Measurements from ENCODE around the gene NPEPPS. TPM values are rescaled to one million over a fixed set of nuclear protein-coding genes. Genes with fewer than 3 reads are reported as not detected.
A peak's percentile ranks its signal among the peaks of the same experiment; 100 is the strongest.

Gene NPEPPS
- polyA plus RNA-seq, 1 of the 3 experiments (the other 2 are of a cell fraction): 73.2 TPM

DNA sequence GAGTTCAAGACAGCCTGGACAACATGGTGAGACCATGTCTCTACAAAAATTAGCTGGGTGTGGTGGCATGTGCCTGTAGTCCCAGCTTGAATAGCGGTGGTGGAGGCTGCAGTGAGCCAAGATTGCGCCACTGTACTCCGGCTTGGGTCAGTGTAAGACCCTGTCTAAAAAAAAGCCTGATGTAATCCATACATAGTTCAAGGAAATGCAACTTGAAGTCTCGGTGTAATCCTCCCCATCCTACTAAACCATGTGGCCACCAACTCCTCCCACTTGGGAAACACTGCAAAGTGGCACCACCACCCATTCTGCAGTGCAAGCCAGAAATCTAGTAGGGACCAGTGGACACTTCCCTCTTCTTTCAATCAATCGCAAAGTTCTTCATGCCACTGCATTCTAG is 113.4 kb downstream of the NPEPPS start:
- DNase-seq: no peak

GRCh38 chr17:47649153-47649971 is 118.5 kb downstream of the NPEPPS start, which contains the start of gene KPNB1:
TSS of gene KPNB1 (plus strand) at chr17:47649919. CDS start at chr17:47650245, 326 bp downstream.
- ChIA-PET POLR2A (interaction anchor here (0.5 to 1.6 kb wide), 13 partner anchors 10 to 374 kb away, joined by 3 to 8 read pairs (median 4); partner anchors contain the start of genes EFCAB13, OSBPL7 and TBKBP1), CTCF (interaction anchor here (0.7 to 9.4 kb wide), 11 partner anchors 10 to 240 kb away, joined by 3 to 113 read pairs (median 3); partner anchors contain the start of gene TBX21)
- no peak for TF ChIP-seq GATA2 (CRISPR knock-in tag; IDR thresholded peaks at IDR 0.05)
- no peak for TF ChIP-seq FOSL2 (IDR thresholded peaks at IDR 0.05; ENCODE audit: borderline replicate concordance, low read depth)
- peak; percentile 65; the same call in 1 of the 2 replicates for TF ChIP-seq TCF12 (IDR thresholded peaks at IDR 0.05)
- peak; percentile 97 for TF ChIP-seq TAF1 (IDR thresholded peaks at IDR 0.05; ENCODE audit: borderline replicate concordance, low read depth, low read length)
- TF ChIP-seq RCOR1 (IDR thresholded peaks at IDR 0.05; ENCODE audit: low read length): peak; percentile 76
- TF ChIP-seq RFX5 (IDR thresholded peaks at IDR 0.05; ENCODE audit: low read length): peak; percentile 88
- TF ChIP-seq EZH2phosphoT487 (IDR thresholded peaks at IDR 0.05; ENCODE audit: borderline replicate concordance, low read depth): no peak
- TF ChIP-seq MXI1 (IDR thresholded peaks at IDR 0.05; ENCODE audit: low read depth, low read length): peak; percentile 88
- peak; percentile 47 for TF ChIP-seq NFIC (IDR thresholded peaks at IDR 0.05; ENCODE audit: borderline replicate concordance)
- 0 out of 2 replicates have a peak, but pooled peaks have one; percentile 12 for TF ChIP-seq TEAD4 (IDR thresholded peaks at IDR 0.05; ENCODE audit: borderline replicate concordance, insufficient read depth)
- TF ChIP-seq, protein P1, sequence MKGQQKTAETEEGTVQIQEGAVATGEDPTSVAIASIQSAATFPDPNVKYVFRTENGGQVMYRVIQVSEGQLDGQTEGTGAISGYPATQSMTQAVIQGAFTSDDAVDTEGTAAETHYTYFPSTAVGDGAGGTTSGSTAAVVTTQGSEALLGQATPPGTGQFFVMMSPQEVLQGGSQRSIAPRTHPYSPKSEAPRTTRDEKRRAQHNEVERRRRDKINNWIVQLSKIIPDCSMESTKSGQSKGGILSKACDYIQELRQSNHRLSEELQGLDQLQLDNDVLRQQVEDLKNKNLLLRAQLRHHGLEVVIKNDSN (IDR thresholded peaks at IDR 0.05; ENCODE audit: borderline replicate concordance, low read depth): peak; percentile 75
- peak; percentile 69; the same call in 1 of the 2 replicates for TF ChIP-seq YY1 (IDR thresholded peaks at IDR 0.05; ENCODE audit: low read depth)
- TF ChIP-seq, protein P2, sequence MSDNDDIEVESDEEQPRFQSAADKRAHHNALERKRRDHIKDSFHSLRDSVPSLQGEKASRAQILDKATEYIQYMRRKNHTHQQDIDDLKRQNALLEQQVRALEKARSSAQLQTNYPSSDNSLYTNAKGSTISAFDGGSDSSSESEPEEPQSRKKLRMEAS (IDR thresholded peaks at IDR 0.05; ENCODE audit: low read depth): peak; percentile 94
- TF ChIP-seq, protein P3, sequence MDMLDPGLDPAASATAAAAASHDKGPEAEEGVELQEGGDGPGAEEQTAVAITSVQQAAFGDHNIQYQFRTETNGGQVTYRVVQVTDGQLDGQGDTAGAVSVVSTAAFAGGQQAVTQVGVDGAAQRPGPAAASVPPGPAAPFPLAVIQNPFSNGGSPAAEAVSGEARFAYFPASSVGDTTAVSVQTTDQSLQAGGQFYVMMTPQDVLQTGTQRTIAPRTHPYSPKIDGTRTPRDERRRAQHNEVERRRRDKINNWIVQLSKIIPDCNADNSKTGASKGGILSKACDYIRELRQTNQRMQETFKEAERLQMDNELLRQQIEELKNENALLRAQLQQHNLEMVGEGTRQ (IDR thresholded peaks at IDR 0.05; ENCODE audit: borderline replicate concordance, low read depth, low read length): no peak
- TF ChIP-seq, protein P4, sequence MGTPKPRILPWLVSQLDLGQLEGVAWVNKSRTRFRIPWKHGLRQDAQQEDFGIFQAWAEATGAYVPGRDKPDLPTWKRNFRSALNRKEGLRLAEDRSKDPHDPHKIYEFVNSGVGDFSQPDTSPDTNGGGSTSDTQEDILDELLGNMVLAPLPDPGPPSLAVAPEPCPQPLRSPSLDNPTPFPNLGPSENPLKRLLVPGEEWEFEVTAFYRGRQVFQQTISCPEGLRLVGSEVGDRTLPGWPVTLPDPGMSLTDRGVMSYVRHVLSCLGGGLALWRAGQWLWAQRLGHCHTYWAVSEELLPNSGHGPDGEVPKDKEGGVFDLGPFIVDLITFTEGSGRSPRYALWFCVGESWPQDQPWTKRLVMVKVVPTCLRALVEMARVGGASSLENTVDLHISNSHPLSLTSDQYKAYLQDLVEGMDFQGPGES (IDR thresholded peaks at IDR 0.05; ENCODE audit: low read depth, low read length): peak; percentile 89

More for the DNA sequence above, 113.4 kb downstream of the NPEPPS start:
- TF ChIP-seq CHD2 (IDR thresholded peaks at IDR 0.05; ENCODE audit: low read length, partially characterized antibody) (no peak), PBX3 (IDR thresholded peaks at IDR 0.05) (no peak)
- TF ChIP-seq, protein P4 (IDR thresholded peaks at IDR 0.05; ENCODE audit: low read depth, low read length): no peak
- Histone ChIP-seq H3K4me3 (ENCODE audit: low read depth in 2 of 2, low read length in 1 of 2) (no peak overlapping the region), H3K36me3 (replicated peaks in 1 of 2; ENCODE audit: control insufficient read depth in 1 of 2, insufficient read depth in 2 of 2, low read length in 1 of 2) (no peaks in the 10 kb centered on the region), H4K20me1 (ENCODE audit: insufficient read depth) (no peaks in the 10 kb centered on the region), H3K4me2 (no peak overlapping the region), H3K9ac (no peak overlapping the region), H2AFZ (ENCODE audit: low read depth) (no peak overlapping the region), H3K9me3 (no peaks in the 10 kb centered on the region), H3K9me2 (no peaks in the 10 kb centered on the region), H3K79me2 (ENCODE audit: insufficient read depth) (peaks cover 13% of the 10 kb centered on the region; the same call in 1 of the 2 replicates), H3K4me1 (ENCODE audit: control insufficient read depth in 1 of 2, insufficient read depth in 2 of 2, low read depth in 1 of 2, low read length in 1 of 2) (peaks cover 0 to 4% of the 10 kb centered on the region in 2 experiments; a peak in 1 of 4 replicates), H3K27ac (ENCODE audit: low read depth in 2 of 2, low read length in 1 of 2) (no peak overlapping the region), H3F3A (replicated peaks; ENCODE audit: insufficient read depth) (peaks cover 9% of the 10 kb centered on the region), H3K27me3 (ENCODE audit: insufficient read depth) (no peaks in the 10 kb centered on the region)
- ChIA-PET POLR2A (no interaction called here), CTCF (interaction anchor here (1.5 kb wide), 1 partner anchor 28 kb away, joined by 8 read pairs; no protein-coding TSS in a partner anchor)
- 95% methylated on average over 5 of the region's 5 CpGs for WGBS (ENCODE audit: low lambda C conversion rate)

More at GRCh38 chr17:47649153-47649971, 118.5 kb downstream of the NPEPPS start, which contains the start of gene KPNB1:
- Histone ChIP-seq H3F3A (replicated peaks; ENCODE audit: insufficient read depth) (peaks cover 12% of the 10 kb centered on the region), H3K4me3 (ENCODE audit: low read depth in 2 of 2, low read length in 1 of 2) (peak within 1 kb of the TSS; percentile 67 to 80), H3K27ac (ENCODE audit: low read depth in 2 of 2, low read length in 1 of 2) (peak within 1 kb of the TSS; percentile 71 to 89), H2AFZ (ENCODE audit: low read depth) (peak within 1 kb of the TSS; percentile 38), H3K9me2 (no peaks in the 10 kb centered on the region), H3K27me3 (ENCODE audit: insufficient read depth) (no peaks in the 10 kb centered on the region), H3K79me2 (ENCODE audit: insufficient read depth) (peaks cover 51% of the 10 kb centered on the region), H3K9ac (peak within 1 kb of the TSS; percentile 77), H3K4me1 (ENCODE audit: control insufficient read depth in 1 of 2, insufficient read depth in 2 of 2, low read depth in 1 of 2, low read length in 1 of 2) (peaks cover 8 to 18% of the 10 kb centered on the region in 2 experiments), H3K4me2 (peak within 1 kb of the TSS; percentile 87), H4K20me1 (ENCODE audit: insufficient read depth) (peaks cover 31% of the 10 kb centered on the region), H3K9me3 (no peaks in the 10 kb centered on the region), H3K36me3 (replicated peaks in 1 of 2; ENCODE audit: control insufficient read depth in 1 of 2, insufficient read depth in 2 of 2, low read length in 1 of 2) (peaks cover 29 to 36% of the 10 kb centered on the region in 2 experiments)
- peak; percentile 95 for DNase-seq
- 2% methylated on average over 73 of the region's 74 CpGs for WGBS (ENCODE audit: low lambda C conversion rate)

All from SK-N-SH (cell line).